GM19395 (cell line): ENCODE measurements around the gene PRXL2B.

Experiments used
- ATAC-seq: cut with Tn5 transposase; IDR thresholded peaks from one replicate; pipeline ENCODE4 v1.9.1; 2021; ENCODE audit warnings: mild to moderate bottlenecking, moderate library complexity; ENCODE audit not compliant: unreplicated experiment

PRXL2B gene

DNA sequence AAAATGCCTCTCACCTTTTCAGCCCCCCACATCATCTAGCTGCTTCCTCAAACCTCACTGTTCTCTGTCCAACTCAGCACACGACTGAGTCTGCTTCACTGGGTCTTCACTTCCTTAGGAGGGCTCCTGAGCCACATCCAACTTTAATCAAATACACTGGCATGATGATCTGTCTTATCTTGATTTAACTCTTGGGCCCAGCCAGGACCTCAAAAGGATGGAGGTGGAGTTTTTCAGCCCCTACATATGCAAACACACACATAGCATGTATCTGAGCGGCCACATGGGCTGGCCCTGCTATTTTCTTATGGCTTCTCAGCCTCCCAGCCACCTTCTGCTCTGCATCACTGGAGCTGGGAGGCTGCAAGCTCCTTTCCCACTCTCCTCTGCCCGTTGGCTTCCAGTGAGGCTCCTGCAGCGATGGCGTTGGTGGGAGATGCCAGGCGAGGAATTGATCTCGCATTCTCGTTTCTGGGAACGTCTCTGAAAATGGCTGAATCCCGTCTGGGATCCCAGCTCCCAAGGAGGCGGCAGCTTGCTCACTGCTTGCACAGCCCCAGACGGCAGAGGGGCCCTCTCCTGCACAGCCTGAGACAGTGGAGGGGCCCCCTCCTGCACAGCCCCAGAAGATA lies 1.8 kb upstream of the PRXL2B start:
- ATAC-seq: no peak

DNA sequence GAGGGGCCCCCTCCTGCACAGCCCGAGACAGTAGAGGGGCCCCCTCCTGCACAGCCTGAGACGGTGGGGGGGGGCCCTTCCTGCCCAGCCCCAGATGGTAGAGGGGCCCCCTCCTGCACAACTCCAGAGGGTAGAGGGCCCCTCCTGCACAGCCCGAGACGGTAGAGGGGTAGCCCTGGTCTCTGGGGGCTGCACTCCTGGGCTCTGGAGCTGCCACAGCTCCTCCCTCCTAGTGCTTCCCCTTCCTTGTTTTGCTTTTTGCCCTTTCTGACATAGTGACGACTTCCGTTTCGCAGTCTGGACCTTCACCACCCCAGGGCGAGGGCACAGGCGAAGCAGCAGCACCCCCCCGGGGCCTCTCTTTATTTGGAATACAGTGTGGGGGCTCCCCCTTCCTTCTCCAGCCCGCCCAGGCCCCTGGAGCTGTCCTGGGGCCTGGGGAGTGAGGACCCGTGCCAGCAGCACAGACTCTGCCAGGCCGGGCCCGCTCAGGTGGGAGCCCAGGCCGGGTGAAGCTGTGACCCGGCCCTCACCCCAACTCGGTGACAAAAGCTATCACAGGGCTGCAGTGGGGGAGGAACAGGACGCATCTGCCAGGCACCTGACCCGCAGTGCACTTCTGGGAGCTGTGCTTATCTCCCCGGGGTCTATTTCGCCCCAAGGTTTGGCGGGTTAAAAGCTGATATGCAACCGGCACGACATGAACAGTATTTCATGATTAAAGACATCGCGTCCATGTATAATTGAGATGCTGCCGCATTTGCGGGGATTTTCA lies 1.1 kb upstream of the PRXL2B start:
- peak; percentile 45 for ATAC-seq

DNA sequence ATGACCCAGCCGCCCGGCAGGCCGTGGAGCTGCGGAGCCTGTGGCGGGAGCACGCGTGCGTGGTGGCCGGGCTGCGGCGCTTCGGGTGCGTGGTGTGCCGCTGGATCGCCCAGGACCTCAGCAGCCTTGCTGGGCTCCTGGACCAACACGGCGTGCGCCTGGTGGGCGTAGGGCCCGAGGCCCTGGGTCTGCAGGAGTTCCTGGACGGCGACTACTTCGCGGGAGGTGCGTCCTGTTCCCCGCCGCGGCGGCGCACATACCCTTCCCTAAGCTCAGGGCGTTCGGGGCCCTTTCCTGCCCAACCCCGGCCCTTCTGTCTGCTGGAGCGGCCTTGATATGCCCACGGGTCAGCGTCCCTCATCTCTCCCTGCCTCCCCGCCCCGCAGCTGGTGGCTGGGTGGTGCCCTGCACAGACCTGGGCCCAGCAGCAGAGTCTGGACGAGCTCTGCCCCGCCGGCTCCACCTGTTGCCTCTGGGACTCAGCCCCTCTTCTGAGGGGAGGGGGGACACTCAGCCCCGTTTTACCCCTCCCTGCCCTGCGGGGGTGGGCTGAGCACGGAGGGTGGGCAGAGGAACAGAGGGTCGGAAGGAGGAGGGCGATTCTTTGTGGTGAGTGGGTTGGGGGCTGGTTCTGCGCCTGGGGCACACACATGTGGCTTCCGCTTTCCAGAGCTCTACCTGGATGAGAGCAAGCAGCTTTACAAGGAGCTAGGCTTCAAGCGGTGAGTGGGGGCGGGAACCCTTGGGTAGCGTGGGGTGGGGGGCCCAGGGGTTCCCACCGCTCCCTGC lies 688 bp downstream of the PRXL2B start:
- ATAC-seq: peak; percentile 5

DNA sequence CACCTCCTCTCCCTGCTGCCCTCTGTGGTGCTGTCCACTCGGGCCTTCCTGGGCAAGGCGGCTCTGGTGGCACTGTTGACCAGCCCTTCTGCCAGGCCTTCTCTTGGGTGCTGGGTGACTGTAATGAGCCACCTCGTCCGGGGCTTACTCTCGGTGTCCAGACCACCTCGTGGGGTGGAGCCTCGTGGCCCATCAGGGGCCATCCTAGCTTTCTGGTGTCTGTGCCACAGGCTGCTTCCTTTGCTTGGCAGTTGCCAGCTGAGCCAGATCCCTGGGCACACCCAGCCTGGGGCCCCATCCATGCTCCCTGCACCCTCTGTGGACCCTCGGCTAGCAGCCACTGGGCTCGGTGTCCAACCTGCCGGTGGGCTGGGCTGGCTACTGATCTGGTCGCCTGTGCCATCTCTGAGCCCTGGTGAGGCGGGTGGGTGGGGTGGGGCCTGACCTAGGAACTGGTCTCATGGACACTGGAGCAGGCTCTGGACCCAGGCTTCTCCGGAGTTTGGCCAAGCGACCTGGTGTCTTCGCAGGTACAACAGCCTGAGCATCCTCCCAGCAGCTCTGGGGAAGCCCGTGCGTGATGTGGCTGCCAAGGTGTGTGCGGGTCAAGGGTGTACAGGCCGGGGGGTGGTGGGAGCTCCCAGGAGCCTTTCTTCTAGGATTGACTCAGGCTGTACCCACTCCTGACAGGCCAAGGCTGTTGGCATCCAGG lies 1.4 kb downstream of the PRXL2B start:
- ATAC-seq: no peak

DNA sequence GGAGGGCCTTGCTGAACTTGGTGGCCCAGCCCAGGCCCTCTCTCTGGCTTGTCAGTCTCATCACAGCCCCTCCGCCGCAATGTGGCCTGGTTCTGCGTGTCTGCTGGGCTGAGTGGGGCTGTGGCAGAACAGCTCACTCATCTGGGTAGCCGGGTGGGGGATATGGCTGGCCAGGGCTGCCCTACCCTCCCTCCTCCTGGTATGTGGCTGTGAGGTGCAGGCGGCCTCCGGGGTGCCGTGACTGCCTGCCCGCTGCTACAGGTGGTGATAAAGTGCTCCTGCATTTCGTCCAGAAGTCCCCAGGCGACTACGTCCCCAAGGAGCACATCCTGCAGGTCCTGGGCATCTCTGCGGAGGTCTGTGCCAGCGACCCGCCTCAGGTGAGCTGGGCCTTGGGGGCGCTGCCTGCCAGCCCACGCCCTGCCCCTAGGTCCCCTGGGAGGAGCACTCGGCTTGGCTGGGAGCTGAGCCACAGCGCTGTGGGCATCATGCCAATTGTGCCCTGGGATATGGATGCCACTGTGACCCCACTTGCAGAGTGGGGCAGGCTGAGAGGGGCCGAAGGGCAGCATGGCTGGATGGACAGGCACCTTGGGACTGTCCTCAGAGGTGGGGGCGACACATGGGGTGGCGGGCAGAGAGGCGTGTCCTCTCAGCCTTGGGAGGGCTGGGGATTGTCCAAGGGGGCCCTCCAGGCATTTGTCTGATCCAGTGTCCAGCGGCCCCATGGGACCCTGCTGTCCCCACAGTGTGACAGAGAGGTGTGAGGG lies 2.3 kb downstream of the PRXL2B start:
- no peak for ATAC-seq

DNA sequence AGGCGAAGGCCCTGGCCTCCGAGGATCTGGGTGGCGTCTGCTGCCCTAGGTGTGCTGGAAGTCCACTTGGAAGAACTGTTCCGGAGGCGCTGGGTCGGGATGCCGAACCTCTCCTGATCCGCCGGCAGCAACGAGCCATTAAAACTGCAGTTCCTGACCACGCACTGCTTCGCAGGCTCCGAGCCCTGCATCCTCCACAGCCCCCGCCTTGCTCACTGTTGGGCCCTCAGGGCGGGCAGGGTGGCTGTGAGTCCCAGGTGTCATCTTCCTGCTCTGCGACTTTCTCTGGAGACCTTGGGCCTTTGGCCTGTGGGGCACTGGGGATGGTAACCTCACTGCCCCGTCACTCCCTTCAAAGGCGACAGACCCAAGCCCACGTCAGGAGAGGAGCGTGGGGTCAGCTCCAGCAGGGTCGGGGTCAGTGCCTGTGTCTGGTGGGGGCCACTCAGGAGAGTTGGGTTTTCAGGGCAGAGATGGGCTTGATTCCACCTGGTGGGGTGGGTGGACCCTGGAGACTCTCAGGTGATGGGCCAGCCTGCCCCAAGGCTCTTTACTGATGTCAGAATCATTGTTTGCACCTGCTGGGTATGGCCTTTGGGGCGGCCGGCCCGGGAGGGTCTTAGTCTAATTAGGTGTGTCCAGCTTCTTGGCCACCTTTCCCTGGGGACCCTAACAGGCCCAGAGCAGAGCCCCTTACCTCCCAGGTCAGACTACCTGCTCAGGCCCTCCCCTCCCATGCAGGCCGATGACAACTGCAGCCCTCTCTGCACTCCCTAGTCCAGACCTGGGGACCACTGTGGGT lies 3.1 kb downstream of the PRXL2B start:
- no peak for ATAC-seq

DNA sequence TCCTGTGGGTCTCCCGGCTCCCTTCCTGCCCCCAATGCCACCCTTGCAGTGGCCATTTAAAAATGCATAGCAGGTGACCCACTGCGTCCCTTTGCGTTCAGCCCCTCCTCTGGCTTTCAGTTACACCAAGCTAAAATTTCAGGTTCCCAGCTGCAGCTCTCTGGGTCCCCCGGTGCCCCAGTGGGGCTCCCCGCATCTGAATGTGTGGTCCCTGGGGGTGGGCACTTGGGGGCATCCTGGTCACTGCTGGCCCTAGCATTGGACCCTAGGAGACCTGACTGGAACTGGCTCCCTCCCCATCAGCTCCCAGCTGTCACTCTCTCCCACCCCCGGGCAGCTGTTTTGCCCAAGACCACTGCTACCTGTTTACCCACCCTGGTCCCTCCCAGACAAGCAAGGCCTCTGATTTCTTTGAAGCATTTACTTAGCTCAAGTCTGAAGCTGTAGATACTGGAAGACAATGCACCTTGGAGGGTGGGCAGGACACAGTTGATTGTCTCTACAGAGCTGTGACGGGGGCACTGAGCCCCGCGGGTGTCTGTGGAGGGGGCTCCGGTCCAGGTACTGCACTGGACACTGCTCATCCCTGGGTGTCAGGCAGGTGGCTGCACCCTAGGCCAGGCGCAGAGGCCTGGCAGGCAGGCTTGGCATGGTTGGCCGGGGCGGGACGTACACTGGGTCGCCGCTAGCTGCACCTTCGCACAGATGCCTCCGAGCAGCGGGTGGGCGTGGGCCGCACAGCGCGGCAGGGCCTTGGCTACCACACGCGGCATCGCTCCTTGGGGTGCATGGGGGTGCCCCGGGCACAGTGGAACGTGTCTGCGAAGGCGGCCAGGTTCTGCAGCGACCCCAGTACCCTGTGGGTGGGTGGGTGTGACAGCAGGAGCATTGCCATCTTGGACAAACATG lies 3.9 kb downstream of the PRXL2B start:
- no peak for ATAC-seq

DNA sequence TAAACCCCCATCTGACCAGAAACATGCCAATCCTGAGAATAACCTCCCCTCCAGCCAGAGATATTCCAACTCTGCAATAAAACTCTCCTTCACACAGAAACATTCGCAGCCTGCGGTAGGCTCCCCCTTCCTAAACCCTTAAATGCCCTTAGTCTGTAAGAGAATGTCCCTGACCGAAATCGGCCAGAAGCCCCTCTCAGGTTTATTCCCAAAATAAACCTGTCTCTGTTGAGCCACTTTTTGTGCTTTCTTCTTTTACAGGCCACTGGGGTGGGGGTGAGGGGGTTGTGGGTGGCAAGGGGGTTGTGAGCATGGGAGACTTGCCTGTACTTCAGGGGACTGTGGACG lies 4.6 kb downstream of the PRXL2B start:
- ATAC-seq: no peak

DNA sequence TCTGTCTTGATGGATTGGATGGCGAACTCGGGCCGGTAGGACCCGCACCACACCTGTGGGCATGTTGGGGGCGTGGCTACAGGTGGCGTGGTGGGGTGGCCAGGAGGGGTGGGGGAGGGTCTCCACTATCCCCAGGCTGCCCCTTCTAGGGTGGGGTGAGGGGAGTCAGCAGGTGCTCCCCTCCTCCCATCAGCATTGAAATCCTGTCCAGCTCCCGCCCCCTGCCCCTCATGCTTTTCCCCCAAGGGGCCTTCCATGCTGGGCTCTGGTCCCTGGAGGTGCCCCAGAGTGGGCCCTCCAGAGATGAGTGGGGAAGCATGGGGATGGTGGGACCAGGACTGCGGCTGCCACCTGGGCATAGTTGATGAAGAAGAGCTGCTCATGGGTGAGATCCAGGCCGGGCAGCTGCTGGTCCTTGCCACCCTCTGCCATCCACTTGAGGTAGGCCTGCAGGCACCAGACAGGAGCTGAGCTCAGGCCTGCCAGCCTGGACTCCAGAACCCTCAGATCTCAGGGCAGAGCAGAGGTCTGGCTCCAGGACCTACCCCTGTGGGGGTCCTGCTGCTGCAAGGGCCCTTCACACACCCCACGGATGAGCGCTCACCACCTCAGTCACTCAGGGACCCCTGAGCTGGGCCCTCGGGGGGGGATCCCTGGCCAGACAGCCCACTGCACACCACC lies 5.1 kb downstream of the PRXL2B start:
- ATAC-seq: no peak

DNA sequence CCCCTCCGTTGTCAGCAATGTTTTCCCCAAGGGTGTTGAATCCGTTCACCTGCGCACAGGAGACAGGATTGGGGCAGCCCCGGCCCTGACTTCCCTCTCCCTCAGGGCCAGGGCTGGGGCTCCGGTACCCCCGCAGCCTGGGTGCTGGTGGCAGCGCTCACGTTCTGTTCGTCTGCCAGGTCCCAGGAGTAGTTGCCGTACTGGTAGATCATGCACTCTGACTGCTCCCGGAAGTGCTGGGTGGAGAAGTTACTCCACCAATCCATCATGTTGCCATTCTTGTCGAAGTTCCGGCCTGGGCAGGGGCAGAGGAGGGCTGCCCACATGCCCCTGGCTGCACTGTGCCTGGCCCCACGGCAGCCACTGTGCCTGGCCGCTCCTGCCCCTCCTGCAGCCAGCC lies 6.1 kb downstream of the PRXL2B start:
- ATAC-seq: no peak

DNA sequence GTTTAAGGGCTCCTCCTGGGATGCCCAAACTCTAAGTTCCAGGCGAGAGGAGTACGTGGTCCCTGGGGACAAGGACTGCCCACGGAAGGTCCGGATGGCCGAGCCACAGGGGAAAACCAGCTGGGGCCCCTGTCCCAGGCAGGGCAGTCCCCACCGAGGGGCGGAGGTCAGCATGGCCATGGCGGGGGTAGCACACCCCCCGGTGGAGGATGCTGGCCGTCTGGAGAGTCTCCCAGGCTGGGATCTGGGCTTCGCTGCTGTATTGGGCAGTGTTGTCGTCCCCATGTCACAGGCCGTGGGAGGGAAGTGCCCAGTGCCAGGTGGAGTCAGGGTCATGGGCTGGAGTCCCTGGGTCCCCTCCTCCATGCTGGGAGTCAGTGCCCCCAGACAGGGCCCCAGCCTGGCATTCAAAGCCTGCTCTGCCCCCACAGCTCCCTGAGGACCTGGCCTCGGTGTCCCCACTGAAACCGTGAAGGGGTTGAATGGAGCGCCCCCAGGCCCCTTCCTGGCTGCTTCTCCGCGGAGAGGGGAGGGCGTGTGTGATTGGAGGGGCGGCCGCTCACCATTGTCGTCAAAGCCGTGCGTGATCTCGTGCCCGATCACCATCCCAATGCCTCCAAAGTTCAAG lies 6.8 kb downstream of the PRXL2B start:
- no peak for ATAC-seq

DNA sequence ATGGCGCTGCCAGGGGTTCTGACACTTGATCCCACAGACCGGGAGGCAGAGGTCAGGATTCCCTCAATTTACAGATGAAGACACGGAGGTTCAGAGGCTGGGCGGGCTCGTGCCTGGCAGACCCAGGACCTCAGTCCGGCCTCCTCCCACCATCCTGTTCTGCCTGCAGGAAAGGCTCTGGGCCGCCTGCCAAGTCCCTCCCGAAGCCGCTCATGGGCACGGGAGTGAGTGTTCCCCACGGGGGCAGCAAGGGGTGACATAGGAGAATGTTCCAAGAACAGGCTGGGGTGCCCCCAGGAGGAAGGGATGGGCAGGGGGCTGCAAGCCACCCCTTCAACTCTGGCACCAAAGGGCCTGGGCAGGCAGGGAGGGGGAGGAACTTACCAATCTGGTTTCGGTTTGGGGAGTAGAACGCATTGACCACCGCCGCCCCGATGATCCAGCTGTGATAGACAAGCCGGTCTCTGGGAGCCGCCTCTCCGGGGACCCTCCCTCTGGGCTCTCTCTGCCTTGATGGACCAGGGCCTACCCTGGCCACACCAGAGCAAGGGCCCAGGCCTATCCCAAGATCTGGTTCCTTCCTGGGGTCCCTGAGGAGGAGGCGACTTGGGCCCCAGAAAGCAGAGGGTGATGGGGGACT lies 7.5 kb downstream of the PRXL2B start:
- no peak for ATAC-seq

DNA sequence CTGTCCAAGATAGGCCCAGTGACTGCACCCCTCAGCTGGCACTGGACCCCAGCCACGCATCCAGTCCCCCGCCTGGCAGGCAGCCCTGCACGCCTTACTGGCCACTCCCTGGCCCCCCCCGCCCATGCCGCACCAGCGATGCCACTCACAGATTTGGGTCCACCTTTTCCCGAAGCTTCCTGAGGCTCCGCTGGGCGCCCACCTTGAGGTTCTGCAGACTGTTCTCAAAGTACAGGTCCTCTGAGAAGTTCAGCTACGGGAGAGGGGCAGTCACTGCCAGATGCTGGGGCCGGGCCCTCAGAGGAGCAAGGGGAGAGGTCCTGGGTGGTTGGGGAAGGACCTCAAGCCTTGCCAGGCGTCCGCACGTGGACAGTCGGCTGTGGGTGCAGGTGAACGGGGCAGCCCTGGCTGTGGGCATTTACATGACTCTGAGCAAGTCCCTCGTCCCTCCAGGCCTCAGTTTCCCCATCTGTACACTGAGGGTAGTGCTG lies 8.1 kb downstream of the PRXL2B start:
- no peak for ATAC-seq

DNA sequence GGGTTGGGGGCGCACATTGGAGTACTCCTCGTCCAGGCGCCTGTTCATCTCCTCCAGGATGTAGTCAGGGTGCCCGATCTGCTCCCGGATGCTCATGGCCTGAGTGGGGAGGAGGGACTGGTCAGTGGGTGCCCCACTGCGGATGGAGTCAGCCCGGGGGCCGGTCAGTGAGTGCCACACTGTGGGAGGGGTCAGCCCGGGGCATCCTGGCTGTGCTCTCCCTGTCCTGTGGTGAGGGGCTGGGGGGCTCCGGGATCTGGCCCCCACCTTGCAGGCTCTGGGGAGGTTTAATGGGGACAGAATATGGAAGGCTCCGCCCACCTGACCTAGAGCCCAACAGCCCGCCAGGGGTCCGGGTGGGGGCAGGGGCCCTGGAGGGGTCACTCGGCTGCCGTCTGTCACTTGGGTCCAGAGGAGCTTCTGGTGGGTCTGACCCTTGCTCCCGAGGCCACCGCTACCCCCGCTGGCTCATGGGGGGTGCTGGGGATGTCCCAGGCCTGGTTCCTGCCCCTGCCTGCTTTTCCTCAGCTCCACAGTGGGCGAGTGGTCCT lies 8.8 kb downstream of the PRXL2B start:
- ATAC-seq: no peak

DNA sequence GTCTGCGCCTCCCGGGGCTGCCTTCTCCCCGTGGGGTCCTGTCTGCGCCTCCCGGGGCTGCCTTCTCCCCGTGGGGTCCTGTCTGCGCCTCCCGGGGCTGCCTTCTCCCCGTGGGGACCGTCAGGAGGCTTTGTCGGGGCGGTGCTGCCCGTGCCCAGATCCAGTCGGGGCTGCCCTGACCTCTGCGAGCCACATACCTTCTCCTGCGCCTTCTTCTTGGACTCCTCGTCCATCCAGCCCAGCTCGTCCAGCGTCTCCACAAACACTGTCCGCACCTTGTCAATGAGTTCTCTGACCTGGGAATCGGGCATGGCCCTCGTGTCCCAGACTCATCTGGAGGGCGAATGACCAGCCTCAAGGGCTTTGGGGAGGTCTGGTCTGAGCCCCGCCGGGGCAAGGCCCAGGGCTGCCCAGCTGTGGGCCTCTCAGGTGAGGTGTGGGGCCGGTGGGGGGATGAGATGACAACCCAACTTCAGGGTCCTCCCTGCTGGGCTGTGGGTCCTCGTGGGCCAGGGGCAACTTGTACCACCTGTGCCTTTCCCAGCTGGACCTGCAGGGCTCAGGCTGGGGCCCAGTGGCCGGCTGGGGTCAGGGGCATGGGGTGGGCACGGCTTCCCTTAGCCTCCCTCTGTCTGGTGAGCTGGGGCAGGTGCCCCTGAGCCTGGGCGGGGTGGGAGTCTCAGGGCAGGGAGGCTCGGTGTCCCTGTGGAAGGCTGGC lies 9.4 kb downstream of the PRXL2B start:
- no peak for ATAC-seq
